Measurements from ENCODE around the gene STX18. TPM values are rescaled to one million over a fixed set of nuclear protein-coding genes. Genes with fewer than 3 reads are reported as not detected.
"Not testable (repeated sequence)": the region's sequence is repeated elsewhere in the genome, so short reads cannot be mapped to it uniquely, and the experiment has no call there.

The STX18 gene
- 10 to 100 TPM; 23.2 to 34.3 (median 31.0) TPM for polyA plus RNA-seq (ENCODE audit: insufficient read length in 10 of 10)
- long read RNA-seq, donor 1, transcript STX18-201 (11 exons, 2,138 nt): major isoform, 5 of 6 reads
- long read RNA-seq, donor 1, partial matches to known transcripts: 0 of 6 reads
- long read RNA-seq, donor 1, other reads (novel, unspliced or antisense): 0 of 6 reads
- long read RNA-seq, donor 2, partial matches to known transcripts: 0 of 3 reads
- long read RNA-seq, donor 2, other reads (novel, unspliced or antisense): 0 of 3 reads
- long read RNA-seq, donor 3: 0 reads
- long read RNA-seq, donor 4, transcript STX18-201 (11 exons, 2,138 nt): major isoform, 6 of 6 reads
- long read RNA-seq, donor 4, partial matches to known transcripts: 0 of 6 reads
- long read RNA-seq, donor 4, other reads (novel, unspliced or antisense): 0 of 6 reads
- long read RNA-seq, donor 5, transcript STX18-201 (11 exons, 2,138 nt): major isoform, 5 of 21 reads
- long read RNA-seq, donor 5, partial matches to known transcripts: 15 of 21 reads
- long read RNA-seq, donor 5, other reads (novel, unspliced or antisense): 0 of 21 reads
- long read RNA-seq, donor 6, transcript STX18-201 (11 exons, 2,138 nt): major isoform, 6 of 12 reads
- long read RNA-seq, donor 6, partial matches to known transcripts: 6 of 12 reads
- long read RNA-seq, donor 6, other reads (novel, unspliced or antisense): 0 of 12 reads
- long read RNA-seq, donor 7, transcript STX18-201 (11 exons, 2,138 nt): major isoform, 5 of 5 reads
- long read RNA-seq, donor 7, partial matches to known transcripts: 0 of 5 reads
- long read RNA-seq, donor 7, other reads (novel, unspliced or antisense): 0 of 5 reads
- long read RNA-seq, donor 8, partial matches to known transcripts: 15 of 17 reads
- long read RNA-seq, donor 8, other reads (novel, unspliced or antisense): 0 of 17 reads
- long read RNA-seq, donor 9, partial matches to known transcripts: 0 of 1 reads
- long read RNA-seq, donor 9, other reads (novel, unspliced or antisense): 0 of 1 reads

- DNase-seq: peak; percentile 80 to 96 (median 93)
These were observed at the start of gene STX18 for GRCh38 chr4:4541661-4542570. STX18 (minus strand) TSS chr4:4542048; CDS start chr4:4541964, 84 bp downstream.

DNA sequence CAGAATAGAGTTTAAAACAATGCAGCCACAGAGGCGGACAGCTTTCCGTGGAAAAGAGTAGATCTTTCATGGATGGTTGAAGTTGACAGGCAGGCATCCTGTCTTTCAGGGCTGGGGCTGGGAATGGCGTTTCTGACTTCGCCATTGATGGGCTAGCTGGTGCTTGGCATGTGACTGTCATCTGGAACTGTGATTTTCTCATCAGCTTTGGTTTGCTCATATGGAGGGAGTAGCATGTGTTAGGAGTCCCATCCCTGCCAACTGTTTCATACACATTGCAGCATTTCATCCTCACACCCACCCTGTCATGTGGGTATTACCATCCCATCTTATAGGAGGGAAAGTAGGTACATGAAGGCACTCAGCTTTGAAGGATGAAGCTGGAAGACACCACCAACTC is 49.2 kb upstream of the STX18 start:
- no peak for DNase-seq

DNA sequence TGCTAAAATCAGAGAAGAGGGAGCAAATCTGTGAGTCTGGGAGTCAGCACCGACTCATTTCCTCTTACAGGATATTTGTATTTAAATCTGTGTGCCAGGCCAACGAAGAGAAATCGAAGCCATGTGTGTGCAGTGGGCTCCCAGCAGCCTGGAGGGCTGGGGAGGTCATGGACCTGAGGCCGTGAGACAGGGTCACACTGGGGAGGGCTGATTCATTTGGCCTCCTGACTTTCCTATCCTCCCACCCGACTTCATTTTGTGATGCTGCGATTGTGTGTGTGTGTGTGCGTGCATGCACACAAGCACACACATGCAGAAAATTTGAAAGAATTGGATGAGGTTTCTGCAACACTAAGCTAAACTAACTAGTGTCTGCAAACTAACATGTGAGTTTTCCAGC is 48.7 kb upstream of the STX18 start:
- peak in 2 of 3 donors; percentile 36 to 78 for DNase-seq

- DNase-seq: peak in 1 of 3 donors; percentile 62
These were observed 43.3 kb upstream of the STX18 start for GRCh38 chr4:4585012-4585670.

DNA sequence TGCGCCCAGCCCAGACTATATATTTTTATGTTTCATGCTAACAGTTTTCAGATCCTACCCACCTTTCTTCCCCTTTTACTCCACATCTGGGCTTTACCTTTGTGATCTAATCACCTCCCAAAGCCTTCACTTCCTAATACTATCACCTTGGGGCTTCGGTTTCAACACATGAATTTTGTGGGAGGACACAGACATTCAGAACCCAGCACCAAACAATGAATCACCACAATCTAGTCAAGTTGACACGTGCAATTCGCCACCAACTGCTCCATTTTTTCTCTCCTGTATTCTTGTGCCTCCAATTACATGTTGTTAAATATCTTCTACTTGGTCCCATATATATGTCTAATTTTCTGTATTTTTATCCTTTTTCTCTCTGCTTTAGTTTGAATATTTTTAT is 41.8 kb upstream of the STX18 start:
- DNase-seq: no peak

DNA sequence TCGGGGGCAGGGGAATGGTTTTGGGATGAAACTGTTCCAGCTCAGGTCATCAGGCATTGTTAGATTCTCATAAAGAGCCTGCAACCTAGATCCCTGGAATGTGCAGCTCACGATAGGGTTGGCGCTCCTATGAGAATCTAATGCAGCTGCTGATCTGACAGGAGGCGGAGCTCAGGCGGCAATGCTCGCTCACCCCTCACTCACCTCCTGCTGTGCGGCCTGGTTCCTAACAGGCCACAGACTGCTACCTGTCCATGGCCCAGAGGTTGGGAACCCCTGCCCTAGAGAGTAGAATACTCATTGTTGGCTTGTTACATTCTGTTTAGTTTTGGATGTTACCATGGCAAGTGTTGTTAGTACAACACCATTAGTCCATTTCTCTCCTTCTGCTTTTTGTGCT is 40.8 kb upstream of the STX18 start:
- no peak for DNase-seq

DNA sequence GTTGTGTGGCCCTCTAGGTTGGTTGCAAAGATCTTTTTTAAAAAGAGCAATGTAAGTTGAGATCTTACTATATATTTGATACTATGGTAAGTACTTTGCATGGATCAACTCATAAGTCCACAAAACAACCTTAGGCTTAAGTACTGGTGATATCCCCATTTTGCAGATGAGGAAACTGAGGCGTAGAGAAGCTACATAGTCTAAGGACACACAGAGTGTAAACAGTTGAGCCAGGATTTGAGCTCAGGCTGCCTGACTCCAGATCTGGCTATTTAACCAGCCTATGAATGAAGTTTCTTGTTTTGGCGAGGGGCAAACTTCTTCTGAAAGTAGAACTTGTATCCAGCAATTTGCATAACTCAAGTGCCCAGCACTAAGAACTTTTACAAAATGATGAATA is 38.6 kb upstream of the STX18 start:
- no peak for DNase-seq

DNA sequence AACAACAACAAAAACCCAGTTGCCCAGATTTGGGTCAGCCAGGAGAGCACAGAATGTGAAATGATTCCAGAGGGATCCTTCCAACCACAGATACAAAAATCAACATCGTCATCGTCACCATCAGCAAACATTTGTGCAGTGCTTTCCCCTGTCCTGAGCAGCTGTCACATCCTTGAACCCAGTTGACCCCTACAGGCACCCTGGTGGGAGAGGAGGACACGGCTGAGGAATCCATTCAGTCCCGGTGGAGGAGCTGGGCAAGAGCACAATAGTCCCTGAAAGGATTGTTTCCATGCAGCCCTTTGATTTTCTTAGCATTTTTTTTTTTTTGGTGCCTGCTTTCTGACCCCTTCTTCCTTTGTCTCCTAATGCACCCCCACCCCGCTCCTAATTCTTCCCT is 37.1 kb upstream of the STX18 start:
- no peak for DNase-seq

DNA sequence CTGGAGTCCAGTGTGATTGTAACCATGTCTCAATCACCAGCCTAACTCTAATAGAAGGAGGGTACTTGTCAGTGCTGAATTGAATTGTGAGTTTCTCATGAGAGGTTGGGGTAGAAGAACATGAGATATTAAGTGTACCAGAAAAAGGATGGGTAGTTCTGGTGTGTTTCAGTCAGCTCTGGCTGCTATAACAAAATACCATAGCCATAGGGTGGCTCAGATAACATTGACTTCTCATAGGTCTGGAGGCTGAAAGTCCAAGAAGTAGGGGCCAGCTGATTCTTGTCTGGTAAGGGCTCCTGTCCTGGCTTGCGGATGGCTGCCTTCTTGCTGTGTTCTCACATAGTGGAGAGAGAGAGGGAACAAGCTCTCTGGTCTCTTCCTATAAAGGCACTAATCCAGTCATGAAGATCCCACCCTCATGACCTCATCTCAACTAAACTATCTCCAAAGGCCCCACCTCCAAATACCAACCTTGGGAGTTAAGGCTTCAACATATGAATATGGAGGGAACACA is 35.6 kb upstream of the STX18 start:
- no peak for DNase-seq

- peak; percentile 52 to 92 (median 74) for DNase-seq
These were observed 33.7 kb upstream of the STX18 start for GRCh38 chr4:4575284-4576211.

- DNase-seq: peak; percentile 57 to 94 (median 82)
These were observed 32.9 kb upstream of the STX18 start for GRCh38 chr4:4574792-4575191.

DNA sequence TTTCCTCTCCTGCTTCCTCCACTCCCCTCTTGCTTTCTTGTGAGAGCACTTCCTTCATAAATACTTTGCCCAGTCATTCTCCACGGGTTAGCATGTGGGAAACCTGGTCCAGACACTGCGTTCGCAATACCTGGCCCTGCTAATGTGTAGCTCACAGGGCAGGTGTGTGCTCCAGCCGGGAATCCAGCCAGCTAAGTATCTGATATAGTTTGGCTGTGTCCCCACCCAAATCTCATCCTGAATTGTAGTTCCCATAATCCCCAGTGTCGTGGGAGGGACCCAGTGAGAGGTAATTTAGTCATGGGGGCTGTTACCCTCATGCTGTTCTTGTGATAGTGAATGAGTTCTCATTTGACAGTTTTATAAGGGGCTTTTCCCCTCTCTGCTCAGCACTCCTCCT is 32.2 kb upstream of the STX18 start:
- DNase-seq: no peak

GRCh38 chr4:4572821-4573220 is 31.0 kb upstream of the STX18 start:
- peak in 1 of 3 donors; percentile 48 for DNase-seq

- DNase-seq: not testable (repeated sequence)
These were observed 28.0 kb upstream of the STX18 start for GRCh38 chr4:4569861-4570260.

- no peak for DNase-seq
These were observed 27.1 kb upstream of the STX18 start for GRCh38 chr4:4568806-4569427.

GRCh38 chr4:4566359-4566758 is 24.5 kb upstream of the STX18 start:
- not testable (repeated sequence) for DNase-seq

GRCh38 chr4:4564522-4564921 is 22.7 kb upstream of the STX18 start:
- no peak for DNase-seq

- peak in 1 of 3 donors; percentile 36 for DNase-seq
These were observed 18.8 kb upstream of the STX18 start for GRCh38 chr4:4560642-4561041.

DNA sequence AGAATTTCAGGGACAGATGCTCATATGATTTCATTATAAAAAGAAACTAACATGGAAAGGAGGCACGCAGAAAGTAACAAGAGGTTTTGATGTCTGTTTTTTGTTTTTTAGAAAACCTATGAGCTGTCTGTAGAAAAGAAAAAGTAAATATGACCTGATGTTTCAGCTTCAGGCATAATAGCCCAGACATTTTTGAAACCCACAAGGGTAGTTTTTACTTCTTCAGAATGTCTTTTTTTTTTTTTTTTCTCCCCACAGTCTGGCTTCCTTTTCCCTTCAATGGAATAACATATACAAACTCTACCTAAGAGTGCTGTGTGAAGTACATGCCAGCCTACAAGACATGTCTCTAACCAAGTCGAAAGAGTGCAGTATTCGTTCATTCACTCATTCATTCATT is 18.3 kb upstream of the STX18 start:
- DNase-seq: no peak
